Esophagus (tissue), 2 donors: ENCODE results near the gene ARID5A. TPM values are rescaled to one million over a fixed set of nuclear protein-coding genes. Genes with fewer than 3 reads are reported as not detected.
A peak's percentile ranks its signal among the peaks of the same experiment; 100 is the strongest.

Source experiments
- H3K27ac ChIP-seq, 2 donors: one replicate each; pipeline ENCODE4 v1.5.1; 2013; ENCODE audit warnings: low read depth in 2 of 2, mild to moderate bottlenecking in 2 of 2, inconsistent platforms in 1 of 2, low read length in 1 of 2, moderate library complexity in 1 of 2
- H3K27me3 ChIP-seq, 2 donors: one replicate each; pipeline ENCODE4 v1.6.1; 2013; ENCODE audit warnings: low read length in 2 of 2, control low read depth in 1 of 2, mild to moderate bottlenecking in 1 of 2; ENCODE audit not compliant: insufficient read depth in 2 of 2, control insufficient read depth in 1 of 2
- H3K36me3 ChIP-seq, 2 donors: one replicate each; pipeline ENCODE4 v1.6.1; 2013; ENCODE audit warnings: low read length in 1 of 2; ENCODE audit not compliant: control insufficient read depth in 2 of 2, insufficient read depth in 2 of 2
- H3K4me1 ChIP-seq, 2 donors: one replicate each; pipeline ENCODE4 v1.6.1; 2013; ENCODE audit warnings: low read length in 1 of 2; ENCODE audit not compliant: control insufficient read depth in 2 of 2, insufficient read depth in 2 of 2
- H3K4me3 ChIP-seq, 2 donors: one replicate each; pipeline ENCODE4 v1.5.1; 2013; ENCODE audit warnings: low read length in 2 of 2, mild to moderate bottlenecking in 2 of 2, low read depth in 1 of 2, moderate library complexity in 1 of 2
- H3K9me3 ChIP-seq, 2 donors: one replicate each; pipeline ENCODE4 v1.6.1; 2013; ENCODE audit warnings: mild to moderate bottlenecking in 2 of 2, low read depth in 1 of 2, low read length in 1 of 2, moderate library complexity in 1 of 2; ENCODE audit not compliant: control insufficient read depth in 2 of 2, insufficient read depth in 1 of 2
- WGBS, 2 donors: extraction: QIAGEN DNeasy Blood & Tissue Kit; methylation state at CpG; one replicate each; pipeline ENCODE4 v1.1.7; 2013; 5-methylcytosine and 5-hydroxymethylcytosine counted together
- polyA plus RNA-seq, 2 donors: library from polyadenylated mRNA; stranded (reverse); fragments of 200-250 nt; gene quantifications; one replicate each; pipeline ENCODE4 v1.2.3, GENCODE V29; 2013
- donor health status: healthy with polysubstance abuse.
- donor health status: Bipolar disorder and iron deficiency.

Gene ARID5A
- polyA plus RNA-seq, 2 donors = 8.0 to 9.7 TPM

DNA sequence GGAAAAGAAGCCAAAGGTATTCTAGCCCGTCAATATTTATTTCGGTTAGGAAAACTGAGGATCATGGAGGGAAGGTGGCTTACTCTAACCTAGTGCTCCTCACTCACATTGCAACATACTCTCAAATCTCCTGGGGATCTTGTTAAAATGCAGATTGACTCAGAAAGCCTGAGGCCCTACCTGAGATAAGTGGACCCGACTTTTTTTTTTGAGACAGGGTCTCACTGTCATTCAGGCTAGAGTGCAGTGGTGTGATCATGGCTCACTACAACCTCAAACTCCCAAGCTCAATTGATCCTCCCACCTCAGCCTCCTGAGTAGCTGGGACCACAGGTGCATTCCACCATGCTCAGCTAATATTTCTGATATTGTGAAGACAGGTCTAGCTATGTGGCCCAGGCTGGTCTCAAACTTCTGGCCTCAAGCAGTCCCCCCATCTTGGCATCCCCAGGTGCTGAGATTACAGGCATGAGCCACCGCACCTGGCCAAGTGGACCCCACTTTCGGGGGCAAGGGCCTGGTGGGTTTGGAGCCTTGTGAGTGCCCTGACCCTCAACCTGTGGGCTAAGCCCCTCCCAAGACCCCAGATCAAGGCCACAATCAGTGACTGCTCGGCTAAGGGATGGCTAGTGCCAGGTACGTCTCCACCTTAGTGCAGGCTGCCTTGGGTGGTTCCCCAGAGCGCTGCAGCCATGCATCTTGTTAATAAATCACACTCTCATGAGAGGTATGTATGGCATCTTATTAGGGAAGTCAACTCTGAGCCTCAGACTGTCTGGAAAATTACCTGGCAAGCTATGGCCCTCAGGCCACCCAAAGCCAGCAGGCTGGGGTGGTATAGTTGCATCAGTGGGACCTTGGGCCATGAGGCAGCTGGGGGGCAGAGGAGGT lies 30.3 kb upstream of the ARID5A start:
- peaks cover 0 to 1% of the 10 kb centered on the region in 2 donors for H3K36me3 ChIP-seq
- no peaks in the 10 kb centered on the region for H3K27me3 ChIP-seq
- no peak overlapping the region for H3K27ac ChIP-seq
- H3K4me1 ChIP-seq = peaks cover 2 to 11% of the 10 kb centered on the region in 2 donors
- no peaks in the 10 kb centered on the region for H3K9me3 ChIP-seq
- WGBS, 2 donors = 85 to 88% methylated on average over 8 of the region's 8 CpGs
- no peak overlapping the region for H3K4me3 ChIP-seq

DNA sequence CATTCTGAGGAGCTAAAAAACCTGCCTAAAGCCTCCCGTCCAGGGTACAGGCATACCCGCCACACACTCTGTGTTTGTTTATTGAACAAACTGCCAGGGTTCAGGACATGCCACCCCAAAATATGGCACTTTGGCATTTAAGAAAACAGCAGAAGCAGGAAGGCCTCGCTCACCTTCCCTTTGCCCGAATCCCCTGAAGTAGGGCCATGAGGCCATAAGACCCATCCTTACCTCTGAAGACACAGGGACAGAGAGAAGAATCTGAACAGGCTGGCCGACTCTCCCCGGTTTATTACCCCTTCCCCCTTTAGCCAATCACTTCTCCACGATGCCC lies 29.7 kb upstream of the ARID5A start:
- Histone ChIP-seq H3K9me3 (no peaks in the 10 kb centered on the region), H3K4me1 (peaks cover 2 to 11% of the 10 kb centered on the region in 2 donors), H3K36me3 (peaks cover 0 to 2% of the 10 kb centered on the region in 2 donors), H3K4me3 (no peak overlapping the region), H3K27ac (no peak overlapping the region), H3K27me3 (no peaks in the 10 kb centered on the region)
- 95% methylated on average over 7 of the region's 7 CpGs for WGBS, 2 donors

DNA sequence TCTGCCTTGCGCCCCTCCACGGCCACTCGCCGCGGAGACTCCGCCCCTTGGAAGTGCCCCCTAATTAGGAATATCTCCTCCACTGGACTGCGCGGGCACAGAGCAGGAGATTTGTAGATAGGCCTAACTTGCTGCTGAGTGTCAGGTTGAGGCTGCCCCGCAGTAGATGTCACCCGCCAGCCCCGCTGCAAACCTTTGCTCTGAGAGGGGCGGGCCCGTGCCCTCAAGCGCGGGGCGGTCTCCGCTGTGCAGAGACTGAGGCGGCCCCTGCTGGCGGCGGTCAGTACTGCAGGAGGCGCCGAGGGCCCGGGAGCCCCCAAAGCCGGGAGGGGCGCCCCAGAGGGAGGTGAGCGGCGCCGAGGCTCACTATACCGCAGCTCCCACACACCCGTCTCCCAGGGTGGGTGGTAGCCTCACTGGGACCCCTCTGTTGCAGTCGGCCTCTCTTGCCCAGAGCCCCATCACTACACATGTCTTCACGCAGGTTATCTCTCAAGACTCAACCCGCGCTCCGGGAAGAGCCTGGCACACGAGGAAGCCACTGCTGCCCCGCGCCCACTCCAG lies 28.5 kb upstream of the ARID5A start:
- no peaks in the 10 kb centered on the region for H3K27me3 ChIP-seq
- peaks cover 0 to 2% of the 10 kb centered on the region in 2 donors for H3K36me3 ChIP-seq
- WGBS, 2 donors = 7 to 9% methylated on average over 35 to 38 of the region's 38 CpGs
- no peaks in the 10 kb centered on the region for H3K9me3 ChIP-seq
- peak overlapping the region in 1 of 2 donors; percentile 28 for H3K4me3 ChIP-seq
- peaks cover 2 to 11% of the 10 kb centered on the region in 2 donors for H3K4me1 ChIP-seq
- no peak overlapping the region for H3K27ac ChIP-seq

DNA sequence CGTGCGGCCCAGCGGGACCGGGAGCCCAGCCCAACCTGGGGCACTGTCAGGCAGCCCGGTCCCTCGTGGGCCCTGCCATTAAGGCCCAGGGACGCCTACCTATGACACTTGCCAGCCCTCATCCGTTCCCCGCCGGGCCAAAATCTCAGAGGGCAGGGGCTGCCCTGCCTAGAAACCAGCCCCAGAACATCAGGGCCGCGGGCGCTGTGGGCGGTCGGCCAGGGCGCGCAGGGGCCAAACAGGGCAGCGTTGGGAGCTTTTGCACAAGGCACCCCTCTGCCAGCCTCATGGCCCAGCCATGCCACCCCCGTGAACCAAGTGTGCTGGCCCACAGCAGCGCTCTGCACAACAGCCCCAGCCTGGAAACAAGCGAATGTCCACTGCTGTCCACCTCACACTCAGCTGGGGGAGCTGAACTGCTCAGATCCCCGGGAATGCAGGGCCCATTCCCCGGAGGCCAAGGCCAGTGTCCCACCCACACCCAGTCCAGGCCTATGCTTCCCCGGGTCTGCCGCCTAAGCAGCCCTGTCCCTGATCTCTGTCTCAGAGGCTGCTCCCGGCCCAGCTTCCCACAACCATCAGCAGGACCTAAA lies 27.9 kb upstream of the ARID5A start:
- no peak overlapping the region for H3K4me3 ChIP-seq
- WGBS, 2 donors = 60 to 66% methylated on average over 26 of the region's 26 CpGs

DNA sequence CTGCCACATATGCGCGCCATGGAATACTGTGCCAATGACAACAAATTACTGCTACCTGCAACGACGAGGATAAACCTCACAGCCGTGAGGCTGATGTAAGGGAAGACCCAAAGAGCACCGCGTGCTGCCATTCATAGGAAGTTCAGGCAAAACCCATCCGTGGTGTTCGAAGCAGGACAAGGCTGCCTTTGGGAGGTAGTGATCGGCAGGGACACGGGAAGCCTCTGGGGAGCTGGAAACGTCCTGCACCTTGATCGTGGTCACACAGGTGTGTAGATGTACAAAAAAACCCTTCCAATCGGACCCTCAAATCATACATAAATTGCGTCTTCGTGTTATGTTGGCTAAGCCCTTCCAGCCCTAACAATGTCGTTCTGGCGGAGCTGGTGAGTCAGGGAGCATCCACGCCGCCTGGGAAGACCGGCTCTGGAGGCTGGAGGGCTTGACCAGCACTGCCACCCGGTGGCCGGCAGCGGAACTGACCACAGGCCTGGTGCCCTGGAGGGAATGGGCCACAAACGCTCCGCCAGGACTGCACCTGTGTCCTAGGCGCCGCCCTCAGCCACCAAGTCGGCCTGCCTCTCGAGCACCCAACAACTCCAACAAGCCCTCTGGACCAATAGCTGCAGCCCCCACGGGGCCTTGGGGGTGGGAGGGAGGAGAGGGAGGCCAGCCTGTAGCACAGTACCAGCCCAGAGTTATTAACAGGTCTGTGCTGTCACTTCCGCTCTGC lies 27.3 kb upstream of the ARID5A start:
- H3K36me3 ChIP-seq = peaks cover 0 to 2% of the 10 kb centered on the region in 2 donors
- H3K27me3 ChIP-seq = no peaks in the 10 kb centered on the region
- peaks cover 2 to 11% of the 10 kb centered on the region in 2 donors for H3K4me1 ChIP-seq
- no peak overlapping the region for H3K27ac ChIP-seq
- H3K9me3 ChIP-seq = no peaks in the 10 kb centered on the region
- WGBS, 2 donors = 24 to 28% methylated on average over 30 to 32 of the region's 32 CpGs
- H3K4me3 ChIP-seq = no peak overlapping the region

More for the DNA sequence above, 27.9 kb upstream of the ARID5A start:
- Histone ChIP-seq H3K27ac (no peak overlapping the region), H3K9me3 (no peaks in the 10 kb centered on the region), H3K36me3 (peaks cover 0 to 2% of the 10 kb centered on the region in 2 donors), H3K27me3 (no peaks in the 10 kb centered on the region), H3K4me1 (peaks cover 2 to 11% of the 10 kb centered on the region in 2 donors)

DNA sequence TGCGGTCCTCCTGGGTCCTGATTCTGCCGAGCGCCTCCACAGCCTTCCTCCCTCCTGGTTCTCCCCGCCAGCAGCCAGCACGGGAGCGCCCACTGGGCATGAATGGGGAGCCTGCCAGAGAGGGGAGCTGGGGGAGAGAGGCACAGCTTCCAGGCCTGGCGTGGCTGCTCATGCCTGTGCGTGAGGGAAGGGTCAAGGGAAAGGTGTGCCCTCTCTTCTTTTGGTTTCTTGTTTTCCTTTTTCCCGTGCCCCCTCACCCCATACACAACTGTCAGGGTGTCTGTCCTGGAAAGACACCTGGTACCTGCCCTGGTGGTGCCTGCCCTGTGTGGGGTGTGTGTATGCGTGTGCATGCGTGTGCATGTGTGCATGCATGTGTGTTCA lies 26.7 kb upstream of the ARID5A start:
- H3K4me3 ChIP-seq = no peak overlapping the region
- peaks cover 0 to 2% of the 10 kb centered on the region in 2 donors for H3K36me3 ChIP-seq
- 50 to 57% methylated on average over 9 to 11 of the region's 11 CpGs for WGBS, 2 donors
- peaks cover 2 to 11% of the 10 kb centered on the region in 2 donors for H3K4me1 ChIP-seq
- no peak overlapping the region for H3K27ac ChIP-seq
- H3K9me3 ChIP-seq = no peaks in the 10 kb centered on the region
- no peaks in the 10 kb centered on the region for H3K27me3 ChIP-seq

DNA sequence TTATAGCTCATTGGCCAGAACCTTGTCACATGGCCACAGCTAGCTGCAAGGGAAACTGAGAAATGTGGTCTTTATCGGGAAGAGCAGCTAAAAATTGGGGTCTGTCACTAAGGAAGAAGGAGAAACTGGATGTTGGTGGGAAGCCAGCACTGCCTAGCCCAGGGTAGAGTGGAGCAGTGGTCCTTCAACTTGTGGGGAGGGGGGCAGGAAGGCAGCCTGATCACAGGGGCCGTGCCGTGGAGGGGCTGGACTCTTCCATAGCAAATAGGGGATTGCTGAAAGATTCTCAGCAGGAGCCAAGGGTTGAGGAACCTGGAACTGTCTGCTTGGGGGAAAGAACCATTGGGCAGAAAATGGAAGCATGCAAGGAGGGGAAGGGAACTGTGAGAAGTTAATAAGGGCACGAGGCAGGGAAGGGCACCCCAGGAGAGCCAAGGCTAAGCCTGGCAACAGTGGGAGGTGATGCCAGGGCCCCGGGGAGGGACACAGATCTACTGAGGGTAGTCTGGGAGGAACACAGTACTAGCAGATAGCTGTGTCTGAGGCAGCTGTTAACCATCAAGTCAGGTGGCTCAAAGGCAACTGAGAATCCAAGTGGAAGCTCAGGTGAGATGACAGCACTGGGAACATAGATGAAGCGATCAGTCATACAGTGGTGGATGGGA lies 25.5 kb upstream of the ARID5A start:
- WGBS, 2 donors = 77 to 78% methylated on average over 6 of the region's 6 CpGs
- Histone ChIP-seq H3K9me3 (no peaks in the 10 kb centered on the region), H3K27me3 (no peaks in the 10 kb centered on the region), H3K27ac (no peak overlapping the region), H3K4me1 (peaks cover 2 to 11% of the 10 kb centered on the region in 2 donors), H3K36me3 (peaks cover 0 to 2% of the 10 kb centered on the region in 2 donors), H3K4me3 (no peak overlapping the region)

DNA sequence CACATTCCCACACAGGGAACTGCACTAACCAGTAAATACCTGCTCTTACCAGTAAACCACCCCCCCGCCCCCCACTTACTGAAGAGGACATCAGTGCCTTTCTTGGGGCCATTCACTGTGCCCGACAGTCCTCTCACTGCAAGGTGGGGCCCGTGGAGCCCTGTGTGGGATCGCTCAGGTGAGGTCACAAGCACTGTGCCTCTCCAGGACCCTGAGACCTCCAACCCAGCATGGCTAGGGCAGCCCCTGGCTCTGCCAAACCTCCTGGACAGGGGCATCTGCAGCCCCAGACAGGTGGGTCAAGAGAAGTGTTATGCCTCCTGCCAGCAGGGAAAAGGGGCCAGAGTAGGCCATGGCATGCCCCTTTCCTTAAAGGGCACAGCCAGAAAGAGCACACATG lies 24.7 kb upstream of the ARID5A start:
- peaks cover 2 to 11% of the 10 kb centered on the region in 2 donors for H3K4me1 ChIP-seq
- H3K9me3 ChIP-seq = no peaks in the 10 kb centered on the region
- H3K4me3 ChIP-seq = no peak overlapping the region
- WGBS, 2 donors = 75 to 83% methylated on average over 4 of the region's 4 CpGs
- no peaks in the 10 kb centered on the region for H3K27me3 ChIP-seq
- H3K36me3 ChIP-seq = peaks cover 0 to 2% of the 10 kb centered on the region in 2 donors
- no peak overlapping the region for H3K27ac ChIP-seq

DNA sequence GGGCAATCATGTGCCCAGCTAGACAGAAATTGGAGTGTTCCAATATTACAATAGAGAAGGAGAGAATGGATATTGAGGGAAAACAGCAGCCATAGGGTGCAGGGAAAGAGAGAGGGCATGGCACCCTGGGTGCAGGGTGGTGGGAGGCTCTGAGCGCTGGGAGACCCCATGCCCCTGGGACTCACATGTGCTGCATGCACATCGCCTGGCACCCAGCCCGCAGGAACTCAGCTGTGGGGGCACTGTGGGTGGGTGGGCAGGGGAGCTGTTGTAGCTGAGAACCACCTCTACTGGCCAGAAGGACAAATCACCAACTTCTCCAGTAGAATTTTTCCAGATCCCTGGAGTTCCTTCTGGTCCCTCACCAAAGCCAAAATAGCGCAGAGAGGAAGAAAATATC lies 24.2 kb upstream of the ARID5A start:
- H3K27ac ChIP-seq = no peak overlapping the region
- H3K27me3 ChIP-seq = no peaks in the 10 kb centered on the region
- 93 to 97% methylated on average over 4 of the region's 4 CpGs for WGBS, 2 donors
- H3K36me3 ChIP-seq = peaks cover 0 to 2% of the 10 kb centered on the region in 2 donors
- H3K4me3 ChIP-seq = no peak overlapping the region
- H3K9me3 ChIP-seq = no peaks in the 10 kb centered on the region
- peaks cover 2 to 11% of the 10 kb centered on the region in 2 donors for H3K4me1 ChIP-seq
